ENCODE data around the gene CRYBG1.

Gene CRYBG1

DNA sequence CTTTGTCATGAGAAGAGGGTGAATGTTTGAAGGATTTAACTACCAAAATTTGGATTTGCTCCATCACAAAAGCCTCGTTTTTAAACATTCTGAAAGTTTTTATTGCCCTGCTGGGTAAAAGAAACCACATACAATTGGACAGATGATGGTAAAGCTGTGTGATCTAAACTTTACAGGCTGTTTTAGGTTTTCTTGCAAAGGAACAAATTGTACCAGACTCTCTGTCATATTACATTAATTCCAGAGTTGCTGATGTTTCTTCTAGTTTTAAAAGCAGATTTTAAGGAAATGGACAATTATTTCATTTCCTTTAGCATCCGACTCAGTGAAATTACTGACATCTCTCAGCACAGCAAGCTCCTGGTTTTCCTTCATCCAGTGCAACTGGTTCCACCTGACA, 53.2 kb downstream of the CRYBG1 start:
- no peak overlapping the region for H3K27ac ChIP-seq
- ChIA-PET POLR2A (ENCODE audit: low non-redundant PET) (no interaction called here), CTCF (interaction anchor here (0.6 kb wide), 2 partner anchors 79 to 444 kb away, joined by 3 to 6 read pairs; no protein-coding TSS in a partner anchor)
- DNase-seq (ENCODE audit: low spot score), result no peak
- TF ChIP-seq, protein P1, sequence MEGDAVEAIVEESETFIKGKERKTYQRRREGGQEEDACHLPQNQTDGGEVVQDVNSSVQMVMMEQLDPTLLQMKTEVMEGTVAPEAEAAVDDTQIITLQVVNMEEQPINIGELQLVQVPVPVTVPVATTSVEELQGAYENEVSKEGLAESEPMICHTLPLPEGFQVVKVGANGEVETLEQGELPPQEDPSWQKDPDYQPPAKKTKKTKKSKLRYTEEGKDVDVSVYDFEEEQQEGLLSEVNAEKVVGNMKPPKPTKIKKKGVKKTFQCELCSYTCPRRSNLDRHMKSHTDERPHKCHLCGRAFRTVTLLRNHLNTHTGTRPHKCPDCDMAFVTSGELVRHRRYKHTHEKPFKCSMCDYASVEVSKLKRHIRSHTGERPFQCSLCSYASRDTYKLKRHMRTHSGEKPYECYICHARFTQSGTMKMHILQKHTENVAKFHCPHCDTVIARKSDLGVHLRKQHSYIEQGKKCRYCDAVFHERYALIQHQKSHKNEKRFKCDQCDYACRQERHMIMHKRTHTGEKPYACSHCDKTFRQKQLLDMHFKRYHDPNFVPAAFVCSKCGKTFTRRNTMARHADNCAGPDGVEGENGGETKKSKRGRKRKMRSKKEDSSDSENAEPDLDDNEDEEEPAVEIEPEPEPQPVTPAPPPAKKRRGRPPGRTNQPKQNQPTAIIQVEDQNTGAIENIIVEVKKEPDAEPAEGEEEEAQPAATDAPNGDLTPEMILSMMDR (conservative IDR thresholded peaks at IDR 0.05; ENCODE audit: low read depth), result no peak

GRCh38 chr6:106415921-106416320, 55.4 kb downstream of the CRYBG1 start:
- ChIA-PET CTCF (interaction anchor here (0.6 kb wide), 1 partner anchor 562 kb away, joined by 4 read pairs; no protein-coding TSS in a partner anchor), POLR2A (ENCODE audit: low non-redundant PET) (no interaction called here)
- no peak overlapping the region for H3K27ac ChIP-seq
- DNase-seq (ENCODE audit: low spot score), result no peak
- TF ChIP-seq, protein P1 (conservative IDR thresholded peaks at IDR 0.05; ENCODE audit: low read depth), result no peak

GRCh38 chr6:106417572-106418147, 57.1 kb downstream of the CRYBG1 start:
- POLR2A ChIA-PET (ENCODE audit: low non-redundant PET), result no interaction called here
- TF ChIP-seq, protein P1 (conservative IDR thresholded peaks at IDR 0.05; ENCODE audit: low read depth), result no peak
- DNase-seq (ENCODE audit: low spot score), result no peak
- no peak overlapping the region for H3K27ac ChIP-seq
- CTCF ChIA-PET, result no interaction called here

DNA sequence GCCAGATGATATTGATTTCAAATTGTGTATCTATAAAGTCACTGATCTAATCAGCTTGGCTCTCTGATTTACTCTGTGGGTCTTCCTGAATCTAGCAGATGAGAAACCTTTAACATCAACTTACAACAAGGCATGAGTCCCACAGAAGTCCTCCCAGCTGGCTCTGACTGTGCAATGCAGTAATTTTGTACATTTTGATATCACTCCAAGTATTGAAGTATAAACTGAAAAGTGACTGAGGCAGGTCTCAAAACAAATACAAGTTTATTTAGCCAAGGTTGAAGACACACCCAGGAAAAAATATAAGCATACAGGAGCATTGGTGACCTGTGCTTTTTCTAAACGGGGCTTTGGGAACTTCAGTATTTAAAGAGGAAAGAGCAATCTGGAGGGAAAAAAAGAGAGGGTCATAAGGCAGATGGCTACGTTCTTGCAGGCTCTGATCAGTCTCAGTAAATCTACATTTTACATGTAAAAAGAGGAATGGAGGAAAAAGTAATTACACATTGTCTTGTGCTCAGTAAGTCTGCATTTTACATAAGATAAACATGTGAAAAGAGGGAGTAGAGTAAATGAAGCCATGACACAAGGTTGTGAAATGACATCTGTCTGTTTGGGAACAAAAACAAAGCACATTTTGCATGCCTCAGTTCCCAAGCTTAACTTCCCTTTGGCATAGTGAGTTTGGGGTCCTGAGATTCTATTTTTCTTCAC, 59.5 kb downstream of the CRYBG1 start:
- ChIA-PET CTCF (interaction anchor here (1.1 kb wide), 1 partner anchor 59 kb away, joined by 5 read pairs; the partner anchor contains the start of gene CRYBG1), POLR2A (ENCODE audit: low non-redundant PET) (no interaction called here)
- TF ChIP-seq, protein P1 (conservative IDR thresholded peaks at IDR 0.05; ENCODE audit: low read depth), result no peak

DNA sequence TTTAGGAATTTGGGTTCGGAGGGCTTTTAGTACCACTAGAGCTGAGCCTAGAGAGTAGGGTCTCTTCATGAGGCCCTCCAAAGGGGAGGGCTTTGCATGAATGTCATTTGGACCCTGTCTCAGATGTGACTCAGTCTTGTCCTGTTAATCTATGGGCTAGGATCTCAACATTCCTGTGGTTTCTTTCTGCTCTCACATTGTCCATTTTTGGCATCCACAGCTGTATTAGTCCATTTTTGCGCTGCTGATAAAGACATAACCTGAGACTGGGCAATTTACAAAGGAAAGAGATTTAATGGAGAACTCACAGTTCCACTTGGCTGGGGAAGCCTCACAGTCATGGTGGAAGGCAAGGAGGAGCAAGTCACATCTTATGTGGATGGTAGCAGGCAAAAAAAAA, 61.0 kb downstream of the CRYBG1 start:
- TF ChIP-seq, protein P1 (conservative IDR thresholded peaks at IDR 0.05; ENCODE audit: low read depth), result no peak

More for the DNA sequence above, 59.5 kb downstream of the CRYBG1 start:
- no peak overlapping the region for H3K27ac ChIP-seq
- DNase-seq (ENCODE audit: low spot score), result no peak

DNA sequence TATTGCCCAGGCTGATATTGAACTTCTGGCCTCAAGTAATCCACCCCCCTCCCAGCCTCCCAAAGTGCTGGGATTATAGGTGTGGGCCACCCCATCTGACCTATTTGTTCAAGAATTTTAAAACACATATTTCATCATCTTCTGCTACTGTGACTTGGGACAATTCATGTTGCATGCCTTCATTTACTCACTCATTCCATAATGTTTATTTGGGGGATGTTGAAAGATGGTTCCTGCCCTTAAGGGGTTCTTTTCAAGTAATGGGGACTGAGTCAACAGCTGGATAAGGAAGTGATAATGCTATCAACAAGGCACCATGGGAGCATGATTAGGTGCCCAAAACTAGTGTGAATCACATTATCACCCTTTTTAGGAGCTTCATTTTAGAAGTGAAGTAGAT, 62.0 kb downstream of the CRYBG1 start:
- no peak overlapping the region for H3K27ac ChIP-seq
- DNase-seq (ENCODE audit: low spot score), result no peak
- ChIA-PET CTCF (interaction anchor here (0.6 kb wide), 1 partner anchor 87 kb away, joined by 5 read pairs; no protein-coding TSS in a partner anchor), POLR2A (ENCODE audit: low non-redundant PET) (no interaction called here)
- TF ChIP-seq, protein P1 (conservative IDR thresholded peaks at IDR 0.05; ENCODE audit: low read depth), result no peak

More for the DNA sequence above, 61.0 kb downstream of the CRYBG1 start:
- ChIA-PET CTCF (interaction anchor here (0.6 kb wide), 1 partner anchor 1279 kb away, joined by 3 read pairs; no protein-coding TSS in a partner anchor), POLR2A (ENCODE audit: low non-redundant PET) (no interaction called here)
- H3K27ac ChIP-seq, result no peak overlapping the region
- no peak for DNase-seq (ENCODE audit: low spot score)

Measured in RWPE1 (cell line).